G401 (cell line): ENCODE results near the gene ALOX12B. TPM values are rescaled to one million over a fixed set of nuclear protein-coding genes. Genes with fewer than 3 reads are reported as not detected.
A peak's percentile ranks its signal among the peaks of the same experiment; 100 is the strongest.
"Not testable (repeated sequence)": the region's sequence is repeated elsewhere in the genome, so short reads cannot be mapped to it uniquely, and the experiment has no call there.

Experiments used
- DNase-seq: peaks from one replicate; pipeline ENCODE4 v3.0.0-alpha.2; 2015; ENCODE audit warnings: low spot score
- in situ Hi-C: cut with HindIII; loops from 2 replicates; pipeline ENCODE4 v1.10.0; 2016; ENCODE audit warnings: low sequenced_read_pairs, mixed read lengths
- total RNA-seq: library from RNA; depleted of rRNA; stranded (reverse); fragments of >200 nt; shearing (Covaris generic); gene quantifications from 2 replicates; pipeline ENCODE4 v1.2.3, GENCODE V29; 2014

ALOX12B gene
- total RNA-seq, 1 experiment from 2014 or later = not detected

DNA sequence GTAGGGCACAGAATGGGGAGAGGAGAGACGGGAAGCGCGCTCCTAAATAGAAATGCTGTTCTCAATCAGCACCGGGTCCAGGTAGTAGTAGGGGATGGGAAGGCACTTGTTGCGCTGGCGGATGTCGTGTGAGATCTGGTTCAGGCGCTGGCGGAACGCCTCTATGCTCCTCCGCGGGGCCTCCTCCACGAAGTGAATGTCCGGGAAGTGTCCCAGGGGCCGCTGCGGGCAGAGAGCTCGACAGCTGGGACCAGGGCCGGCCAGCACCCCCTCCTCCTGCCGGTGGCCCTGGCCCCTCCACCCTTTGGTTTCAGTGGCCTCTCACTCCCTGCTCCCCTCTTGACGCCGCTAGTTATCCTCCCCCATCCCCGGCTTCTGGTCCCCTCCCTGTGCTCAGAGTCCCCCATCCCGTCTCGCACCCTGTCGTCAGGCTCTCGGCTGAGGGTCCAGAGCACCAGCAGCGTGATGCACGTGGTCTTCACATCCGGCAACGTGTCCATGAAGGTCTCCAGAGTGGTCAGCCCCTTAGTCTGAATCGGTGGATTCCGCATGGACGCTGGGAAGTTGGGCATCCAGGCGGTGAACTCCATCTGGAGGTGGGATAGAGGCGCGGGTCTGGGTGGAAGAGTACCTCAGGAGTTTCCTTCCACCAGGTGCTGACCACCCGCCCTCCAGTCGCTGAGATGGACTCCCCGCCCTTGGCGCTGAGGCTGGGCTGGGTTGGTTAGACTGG, 14.6 kb downstream of the ALOX12B start:
- DNase-seq = no peak
- in situ Hi-C loops = no loop called here

- no peak for DNase-seq
- in situ Hi-C loops = no loop called here
Measured at GRCh38 chr17:8072341-8072728, 15.2 kb downstream of the ALOX12B start.

- no peak for DNase-seq
- in situ Hi-C loops = no loop called here
Measured at GRCh38 chr17:8071496-8071895, 16.0 kb downstream of the ALOX12B start.

DNA sequence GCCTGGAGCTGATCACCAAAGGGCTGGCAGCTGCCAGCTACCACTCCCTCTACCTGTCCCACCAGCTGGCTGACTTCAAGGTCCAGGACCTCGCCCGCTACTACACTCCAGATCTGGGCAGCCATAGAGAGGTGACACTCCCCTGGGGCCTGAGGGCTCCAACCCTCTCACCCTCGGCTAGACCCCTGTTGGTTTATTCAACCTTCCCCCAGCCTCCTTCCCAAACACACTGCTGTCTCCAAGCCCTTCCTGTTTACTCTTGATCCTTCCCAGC, 18.0 kb downstream of the ALOX12B start:
- in situ Hi-C loops = no loop called here
- DNase-seq = no peak

DNA sequence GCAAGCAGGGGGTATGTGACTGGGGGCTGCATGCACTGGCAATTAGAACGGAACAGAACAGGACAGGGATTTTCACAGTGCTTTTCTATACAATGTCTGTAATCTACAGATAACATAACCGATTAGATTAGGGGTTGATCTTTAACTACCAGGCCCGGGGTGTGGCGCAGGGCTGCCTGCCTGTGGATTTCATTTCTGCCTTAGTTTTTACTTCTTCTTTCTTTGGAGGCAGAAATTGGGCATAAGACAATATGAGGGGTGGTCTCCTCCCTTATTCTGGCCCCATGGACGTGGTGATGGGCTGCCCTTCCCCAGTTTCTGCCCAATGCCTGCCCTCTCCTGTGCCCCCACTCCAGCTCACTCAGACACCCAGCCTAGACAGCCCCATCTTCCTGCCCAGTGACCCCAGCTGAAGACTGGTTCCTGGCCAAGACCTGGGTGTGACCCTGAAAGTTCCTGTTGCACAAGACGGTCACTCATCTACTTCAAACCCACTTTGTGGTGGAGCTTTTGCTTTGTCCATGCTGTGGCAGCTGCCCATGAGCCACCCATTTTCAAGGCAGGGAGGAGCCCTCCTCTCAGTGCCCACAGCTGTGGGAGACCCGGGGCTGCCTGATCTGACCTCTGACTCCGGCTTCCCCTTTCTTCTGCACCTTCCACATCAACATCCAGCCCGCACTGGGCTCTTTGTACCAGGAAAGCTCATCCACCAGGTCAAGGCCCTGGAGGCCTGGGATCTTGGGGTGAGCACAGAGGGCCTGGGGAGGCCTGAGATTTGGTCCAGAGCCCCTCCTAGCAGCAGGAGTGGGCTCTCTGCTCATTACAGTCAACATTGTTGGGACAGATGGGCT, 18.6 kb downstream of the ALOX12B start:
- in situ Hi-C loops = no loop called here
- DNase-seq = no peak

DNA sequence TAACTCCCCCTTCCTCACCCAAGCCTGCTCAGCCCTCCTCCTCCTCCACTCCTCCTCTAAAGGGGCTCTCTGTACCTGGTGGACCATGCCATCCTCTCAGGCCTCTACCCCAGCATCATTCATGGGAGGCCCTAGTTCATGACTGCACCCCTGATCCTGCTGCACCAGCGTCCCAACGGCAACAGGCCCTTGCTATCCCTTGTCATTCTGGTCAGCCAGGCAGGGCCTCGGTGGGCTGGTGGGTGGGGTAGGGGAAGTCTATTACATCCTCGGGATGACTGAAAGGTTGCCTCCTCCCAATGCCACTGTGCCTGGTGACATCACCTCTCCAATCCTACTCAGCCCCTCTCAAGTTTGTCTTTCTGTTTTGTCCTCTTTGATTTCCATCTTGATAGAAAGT, 19.7 kb downstream of the ALOX12B start:
- in situ Hi-C loops = no loop called here
- DNase-seq = no peak

- no peak for DNase-seq
- in situ Hi-C loops = no loop called here
Measured at GRCh38 chr17:8066841-8067775, 20.4 kb downstream of the ALOX12B start.

DNA sequence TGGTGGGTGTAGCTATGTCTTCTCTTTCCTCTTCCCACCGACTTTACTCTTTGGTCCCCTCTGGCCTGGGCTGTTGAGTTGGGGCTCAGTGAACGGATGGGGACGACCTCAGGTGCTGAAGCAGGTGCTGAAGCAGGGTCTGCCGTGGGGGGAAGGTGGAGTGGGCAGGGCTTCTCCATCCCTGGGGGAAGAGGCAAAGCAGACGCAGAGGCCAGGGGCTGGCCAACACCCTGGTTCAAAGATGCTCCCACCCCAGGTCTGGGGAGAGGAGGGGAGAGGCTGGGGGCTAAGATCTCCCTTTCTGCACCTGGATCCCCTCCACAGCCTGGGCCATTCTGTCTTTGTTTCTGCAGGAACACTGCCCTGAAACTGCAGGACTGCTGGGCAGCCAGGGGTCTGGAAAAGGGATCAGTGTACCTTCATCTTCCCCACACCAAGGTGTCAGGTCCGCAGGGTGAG, 22.9 kb downstream of the ALOX12B start:
- no peak for DNase-seq
- in situ Hi-C loops = no loop called here

DNA sequence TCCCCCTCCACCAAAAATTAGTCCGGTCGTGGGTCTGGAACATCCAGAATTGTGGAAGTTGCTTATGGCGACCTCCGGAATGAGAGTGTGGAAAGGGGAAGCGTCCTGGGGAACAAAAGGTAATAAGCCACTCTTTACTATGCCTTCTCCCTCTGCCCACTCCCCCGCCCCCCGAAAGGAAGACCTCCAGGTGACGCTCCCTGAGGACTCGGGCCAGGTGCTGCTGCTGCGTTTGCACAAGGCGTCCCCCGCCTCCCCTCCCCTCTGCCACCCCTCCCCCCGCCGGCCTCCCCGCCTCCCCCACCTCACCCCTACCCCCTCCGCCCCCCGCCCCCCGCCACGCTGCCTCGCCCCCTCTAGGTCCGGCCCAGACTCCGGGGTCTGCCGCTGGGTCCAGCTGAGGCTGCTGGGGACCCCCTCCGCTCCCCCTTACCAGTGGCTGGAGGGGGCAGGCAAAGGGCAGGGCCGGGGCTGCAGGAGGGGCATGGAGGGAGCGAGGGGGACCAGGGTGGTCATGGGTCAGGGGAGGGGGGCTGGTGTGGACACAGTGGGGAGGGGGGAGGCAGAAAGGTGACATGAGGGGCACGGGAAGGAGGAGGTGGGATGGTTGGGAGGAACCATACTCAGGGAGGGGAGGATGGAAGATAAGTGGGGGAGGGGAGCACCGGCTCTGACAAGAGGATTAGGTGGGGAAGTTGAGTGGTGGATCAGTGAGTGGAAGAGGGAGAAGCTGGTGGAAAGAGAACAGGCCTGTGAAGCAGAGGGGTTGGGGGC, 23.6 kb downstream of the ALOX12B start:
- in situ Hi-C loops = no loop called here
- DNase-seq = no peak

DNA sequence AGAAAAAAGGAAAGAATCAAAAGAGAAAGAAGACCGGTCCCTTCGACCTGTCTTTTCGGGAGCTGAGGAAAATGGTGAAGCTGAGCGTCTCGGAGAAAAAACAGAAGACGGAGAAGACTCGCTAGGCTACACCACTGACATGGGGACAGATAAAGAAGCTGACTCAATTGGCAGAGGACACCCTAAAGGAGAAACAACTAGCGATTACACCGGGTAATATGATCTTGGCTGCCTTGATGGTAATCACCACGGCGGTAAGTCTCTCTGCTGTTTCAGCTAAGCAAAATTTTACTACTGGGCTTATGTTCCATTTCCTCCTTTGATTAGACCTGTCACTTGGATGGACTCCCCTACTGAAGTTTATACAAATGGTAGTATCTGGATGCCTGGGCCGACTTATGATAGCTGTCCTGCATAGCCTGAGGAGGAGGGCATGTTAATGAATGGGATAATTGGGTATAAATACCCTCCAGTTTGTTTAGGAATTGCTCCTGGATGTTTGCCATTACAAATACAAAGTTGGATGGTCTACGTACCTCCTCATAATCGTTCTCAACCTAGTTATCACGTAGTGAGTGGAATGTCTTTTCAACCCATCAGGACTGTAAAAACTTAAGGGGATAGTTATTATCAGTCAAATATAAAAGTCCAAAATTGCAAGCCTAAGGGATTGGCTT, 24.6 kb downstream of the ALOX12B start:
- DNase-seq = no peak
- in situ Hi-C loops = no loop called here

DNA sequence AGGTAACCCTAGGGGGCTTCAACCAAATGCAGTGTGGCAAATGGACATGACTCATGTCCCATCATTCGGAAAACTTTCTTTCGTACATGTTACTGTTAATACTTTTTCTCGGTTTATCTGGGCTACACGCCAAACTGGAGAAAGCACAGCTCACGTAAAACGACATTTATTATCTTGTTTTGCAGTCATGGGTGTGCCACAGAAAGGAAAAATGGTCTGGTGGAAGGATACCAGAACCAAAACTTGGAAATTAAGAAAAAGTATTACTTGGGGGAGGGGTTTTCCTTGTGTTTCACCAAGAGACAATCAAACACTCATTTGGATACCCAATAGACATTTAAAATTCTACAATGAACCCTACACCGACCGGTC, 25.1 kb downstream of the ALOX12B start:
- in situ Hi-C loops = no loop called here
- no peak for DNase-seq

GRCh38 chr17:8061851-8062250, 25.7 kb downstream of the ALOX12B start:
- DNase-seq, in situ Hi-C loops: not testable (repeated sequence)

DNA sequence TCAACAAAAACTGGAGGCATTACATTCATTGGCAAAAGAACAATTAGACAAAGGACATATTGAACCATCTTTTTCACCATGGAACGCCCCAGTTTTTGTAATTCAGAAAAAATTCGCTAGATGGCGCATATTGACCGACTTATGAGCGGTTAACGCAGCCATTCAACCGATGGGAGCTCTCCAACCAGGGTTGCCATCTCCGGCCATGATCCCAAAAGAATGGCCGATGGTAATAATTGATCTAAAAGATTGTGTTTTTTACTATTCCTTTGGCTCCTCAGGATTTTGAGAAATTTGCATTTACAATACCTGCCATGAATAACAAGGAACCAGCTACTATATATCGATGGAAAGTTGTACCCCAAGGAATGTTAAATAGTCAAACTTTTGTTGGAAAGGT, 27.2 kb downstream of the ALOX12B start:
- DNase-seq = peak; percentile 84
- in situ Hi-C loops = no loop called here

GRCh38 chr17:8059131-8059530, 28.4 kb downstream of the ALOX12B start:
- no peak for DNase-seq
- in situ Hi-C loops = loop anchor here (5.0 kb wide), 1 partner anchor 43 kb away; no protein-coding TSS in a partner anchor

DNA sequence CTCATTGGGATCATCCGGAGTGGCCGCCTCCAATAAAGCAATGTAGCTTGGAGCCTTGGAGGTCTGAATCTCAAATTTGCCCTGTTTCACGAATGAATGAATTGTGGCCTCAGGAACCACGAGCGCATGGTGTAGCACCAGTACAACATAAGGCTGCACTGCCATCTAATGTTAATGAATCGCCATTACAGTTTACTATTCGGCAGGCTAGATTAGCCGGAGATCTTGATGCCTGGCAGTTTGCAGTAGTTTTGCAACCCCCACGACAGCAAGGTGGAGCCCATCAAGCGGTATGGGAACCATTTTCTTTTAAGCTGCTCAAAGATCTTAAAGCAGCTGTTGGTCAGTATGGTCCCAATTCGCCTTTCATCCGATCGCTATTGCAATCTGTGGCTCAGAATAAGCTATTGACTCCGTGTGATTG, 29.8 kb downstream of the ALOX12B start:
- in situ Hi-C loops = loop anchor here (5.0 kb wide), 1 partner anchor 45 kb away; no protein-coding TSS in a partner anchor

GRCh38 chr17:8056976-8057625, 30.4 kb downstream of the ALOX12B start:
- in situ Hi-C loops = loop anchor here (5.0 kb wide), 1 partner anchor 45 kb away; no protein-coding TSS in a partner anchor
- DNase-seq = no peak

More for the DNA sequence above, 29.8 kb downstream of the ALOX12B start:
- peak; percentile 88 for DNase-seq

DNA sequence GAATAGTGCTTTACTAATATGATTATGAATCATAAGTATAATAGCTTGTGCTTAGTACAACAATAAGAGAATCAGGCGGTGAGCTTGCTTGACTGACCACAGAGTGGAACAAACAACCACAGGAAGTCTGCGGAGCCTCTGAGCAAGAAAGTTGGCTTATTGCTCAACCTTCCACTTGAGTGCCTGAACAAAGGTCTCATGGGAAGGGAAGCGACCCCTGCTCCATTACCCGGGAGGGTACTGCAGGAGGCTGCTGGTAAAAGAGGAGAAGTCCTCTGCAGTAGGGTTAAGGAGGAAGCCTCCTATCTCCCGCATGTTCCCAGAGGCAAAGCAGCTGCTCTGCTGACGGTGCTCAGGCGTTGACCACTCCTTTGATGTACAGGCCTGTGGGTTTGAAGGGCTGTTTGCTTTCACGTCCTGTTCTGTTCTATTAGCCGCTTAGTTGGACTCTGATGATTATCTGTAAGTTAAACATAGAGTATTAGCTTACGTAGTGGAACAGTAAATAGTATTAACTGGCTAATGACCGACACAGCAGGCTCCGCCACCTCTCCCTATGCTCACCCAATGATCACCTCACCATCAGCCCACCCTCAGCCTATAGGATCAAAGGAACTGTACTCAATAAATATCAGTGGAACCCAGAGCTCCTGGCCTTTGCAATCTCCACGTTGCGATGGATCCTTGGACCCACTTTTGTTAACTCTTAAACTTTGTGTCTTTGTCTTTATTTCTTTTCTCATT, 31.1 kb downstream of the ALOX12B start:
- no peak for DNase-seq
- in situ Hi-C loops = loop anchor here (5.0 kb wide), 1 partner anchor 46 kb away; no protein-coding TSS in a partner anchor
